Hepatocyte (in vitro differentiated cells): ENCODE data around the gene ZNF274. TPM values are rescaled to one million over a fixed set of nuclear protein-coding genes. Genes with fewer than 3 reads are reported as not detected.
"Not testable (repeated sequence)": the region's sequence is repeated elsewhere in the genome, so short reads cannot be mapped to it uniquely, and the experiment has no call there.

Experiments used
- DNase-seq: peaks from one replicate; pipeline ENCODE4 v3.0.0-alpha.2; 2016; ENCODE audit warnings: low spot score
- H2AFZ ChIP-seq: fragments of 200-600 bp; sonication (generic); 2 replicates; pipeline ENCODE4 v1.6.0; 2016; ENCODE audit warnings: antibody characterized with exemption, mild to moderate bottlenecking
- H3K27ac ChIP-seq: fragments of 200-600 bp; sonication (generic); 2 replicates; pipeline ENCODE4 v1.5.1; 2016; ENCODE audit warnings: mild to moderate bottlenecking
- H3K27me3 ChIP-seq: fragments of 200-600 bp; sonication (generic); 2 replicates; pipeline ENCODE4 v1.6.1; 2016
- H3K36me3 ChIP-seq: fragments of 200-600 bp; sonication (generic); replicated peaks from 2 replicates; pipeline ENCODE4 v1.5.1; 2016; ENCODE audit warnings: low read depth; ENCODE audit not compliant: insufficient read depth
- H3K4me1 ChIP-seq: fragments of 200-600 bp; sonication (generic); 2 replicates; pipeline ENCODE4 v1.5.1; 2016; ENCODE audit warnings: mild to moderate bottlenecking, moderate library complexity; ENCODE audit not compliant: insufficient read depth
- H3K4me2 ChIP-seq: fragments of 200-600 bp; sonication (generic); 2 replicates; pipeline ENCODE4 v1.6.0; 2016
- H3K4me3 ChIP-seq: fragments of 200-600 bp; sonication (generic); 2 replicates; pipeline ENCODE4 v1.5.1; 2016; ENCODE audit warnings: mild to moderate bottlenecking
- H3K79me2 ChIP-seq: fragments of 200-600 bp; sonication (generic); 2 replicates; pipeline ENCODE4 v1.6.0; 2017; ENCODE audit warnings: mild to moderate bottlenecking
- H3K9me2 ChIP-seq: fragments of 200-600 bp; sonication (generic); replicated peaks from 2 replicates; pipeline ENCODE4 v1.6.0; 2017; ENCODE audit warnings: mild to moderate bottlenecking; ENCODE audit not compliant: insufficient read depth
- H3K9me3 ChIP-seq: fragments of 200-600 bp; sonication (generic); 2 replicates; pipeline ENCODE4 v1.5.1; 2016; ENCODE audit warnings: low read depth, mild to moderate bottlenecking
- H4K20me1 ChIP-seq: fragments of 200-600 bp; sonication (generic); 2 replicates; pipeline ENCODE4 v1.6.0; 2016; ENCODE audit warnings: mild to moderate bottlenecking; ENCODE audit not compliant: insufficient read depth, poor library complexity, severe bottlenecking
- CTCF ChIP-seq: fragments of 200-600 bp; sonication (generic); IDR thresholded peaks from 2 replicates; pipeline ENCODE4 v1.5.1; 2016; ENCODE audit warnings: antibody characterized with exemption, mild to moderate bottlenecking; ENCODE audit not compliant: poor library complexity
- EZH2 ChIP-seq: fragments of 200-600 bp; sonication (generic); IDR thresholded peaks from 2 replicates; pipeline ENCODE4 v1.6.1; 2016; ENCODE audit warnings: antibody characterized with exemption, mild to moderate bottlenecking, borderline replicate concordance
- EZH2phosphoT487 ChIP-seq: fragments of 200-600 bp; sonication (generic); IDR thresholded peaks from one replicate; pipeline ENCODE4 v1.6.1; 2018; ENCODE audit warnings: antibody characterized with exemption, mild to moderate bottlenecking, low read depth, moderate library complexity; ENCODE audit not compliant: unreplicated experiment, severe bottlenecking
- WGBS: methylation state at CpG from one replicate; pipeline ENCODE4 v1.1.6; 2016; ENCODE audit warnings: low lambda C conversion rate; ENCODE audit errors: missing lambda C conversion rate; 5-methylcytosine and 5-hydroxymethylcytosine counted together
- polyA plus RNA-seq: library from polyadenylated mRNA; unstranded; fragments of >200 nt; fragmentation: Nextera tagmentation; extraction: Ambion mirVana; gene quantifications from 2 replicates; pipeline ENCODE4 v1.2.1, GENCODE V29; 2016
- total RNA-seq: library from RNA; depleted of rRNA; stranded (reverse); fragments of >200 nt; gene quantifications from 2 replicates; pipeline ENCODE4 v1.2.3, GENCODE V29; 2014

The ZNF274 gene
- total and polyA plus RNA-seq, 2 experiments from 2014 or later = 28.1 to 30.8 TPM

- H3K27ac ChIP-seq = no peak overlapping the region
- H3K79me2 ChIP-seq = no peaks in the 10 kb centered on the region
- DNase-seq = no peak
- H3K27me3 ChIP-seq = no peaks in the 10 kb centered on the region
- peaks cover 6% of the 10 kb centered on the region for H3K36me3 ChIP-seq
- no peaks in the 10 kb centered on the region for H3K4me1 ChIP-seq
- no peaks in the 10 kb centered on the region for H4K20me1 ChIP-seq
- H3K4me2 ChIP-seq = no peak overlapping the region
- H3K4me3 ChIP-seq = no peak overlapping the region
- H3K9me2 ChIP-seq = no peaks in the 10 kb centered on the region
- WGBS = 100% methylated on average over 6 of the region's 6 CpGs
- no peak overlapping the region for H2AFZ ChIP-seq
- H3K9me3 ChIP-seq = peaks cover 37% of the 10 kb centered on the region
- TF ChIP-seq EZH2 = no peak
- TF ChIP-seq CTCF = no peak
- no peak for TF ChIP-seq EZH2phosphoT487
These were observed 60.5 kb downstream of the ZNF274 start for GRCh38 chr19:58243351-58243750.

GRCh38 chr19:58248886-58249285, 66.0 kb downstream of the ZNF274 start:
- TF ChIP-seq CTCF = no peak
- TF ChIP-seq EZH2 = no peak
- TF ChIP-seq EZH2phosphoT487 = no peak
- no peak overlapping the region for H2AFZ ChIP-seq
- H3K79me2 ChIP-seq = no peaks in the 10 kb centered on the region
- WGBS = 97% methylated on average over 3 of the region's 3 CpGs
- DNase-seq = no peak
- H3K4me1 ChIP-seq = no peaks in the 10 kb centered on the region
- peaks cover 84% of the 10 kb centered on the region for H3K9me3 ChIP-seq
- no peaks in the 10 kb centered on the region for H4K20me1 ChIP-seq
- H3K4me2 ChIP-seq = no peak overlapping the region
- peaks cover 25% of the 10 kb centered on the region for H3K36me3 ChIP-seq
- no peaks in the 10 kb centered on the region for H3K9me2 ChIP-seq
- no peaks in the 10 kb centered on the region for H3K27me3 ChIP-seq
- H3K27ac ChIP-seq = no peak overlapping the region
- no peak overlapping the region for H3K4me3 ChIP-seq

DNA sequence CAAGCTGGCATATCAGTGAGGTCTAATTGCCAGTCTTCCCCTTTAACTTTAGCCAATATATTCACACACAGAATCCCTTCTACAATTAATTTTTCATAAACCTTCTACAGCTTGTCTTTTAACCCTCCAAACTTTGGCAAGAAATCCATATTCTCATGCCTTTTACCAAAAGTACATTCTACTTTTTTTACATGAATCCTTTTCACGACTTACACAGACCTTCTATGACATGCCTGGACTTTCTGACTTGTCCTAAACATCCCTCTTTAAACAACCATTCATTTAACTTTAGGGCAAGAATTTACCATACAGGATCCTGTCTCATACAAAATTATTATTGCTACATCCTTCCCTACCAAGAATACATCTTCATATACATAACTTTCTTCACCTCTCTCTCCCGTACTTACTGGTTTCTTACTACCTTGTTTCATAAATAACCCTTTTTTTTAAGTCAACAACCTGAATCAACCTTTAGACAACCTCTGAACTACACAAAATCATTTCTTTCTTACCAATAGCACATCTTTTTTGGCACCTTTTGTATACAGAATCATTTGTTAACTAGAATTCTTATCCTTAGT, 69.3 kb downstream of the ZNF274 start:
- whole genome bisulfite sequencing = 96% methylated on average over 2 of the region's 2 CpGs
- no peak overlapping the region for H3K4me2 ChIP-seq
- no peak for TF ChIP-seq CTCF
- no peak for TF ChIP-seq EZH2
- TF ChIP-seq EZH2phosphoT487 = no peak
- no peaks in the 10 kb centered on the region for H4K20me1 ChIP-seq
- H3K27ac ChIP-seq = no peak overlapping the region
- peaks cover 19% of the 10 kb centered on the region for H3K36me3 ChIP-seq
- no peaks in the 10 kb centered on the region for H3K9me2 ChIP-seq
- no peaks in the 10 kb centered on the region for H3K27me3 ChIP-seq
- no peak for DNase-seq
- no peak overlapping the region for H3K4me3 ChIP-seq
- H2AFZ ChIP-seq = no peak overlapping the region
- no peaks in the 10 kb centered on the region for H3K79me2 ChIP-seq
- peaks cover 79% of the 10 kb centered on the region for H3K9me3 ChIP-seq
- H3K4me1 ChIP-seq = no peaks in the 10 kb centered on the region

- H3K4me2 ChIP-seq, H2AFZ ChIP-seq, H3K27me3 ChIP-seq, H3K79me2 ChIP-seq, H3K4me1 ChIP-seq, DNase-seq, H3K4me3 ChIP-seq, H4K20me1 ChIP-seq, H3K9me2 ChIP-seq, H3K27ac ChIP-seq: not testable (repeated sequence)
- peaks cover 24% of the 10 kb centered on the region for H3K36me3 ChIP-seq
- WGBS = 50% methylated on average over 2 of the region's 4 CpGs
- peaks cover 70% of the 10 kb centered on the region for H3K9me3 ChIP-seq
These were observed 75.4 kb downstream of the ZNF274 start for GRCh38 chr19:58258259-58258658.
